Effector memory CD4-positive, alpha-beta T cell (primary cell): ENCODE measurements around the gene ZBTB7C.

ENCODE experiments used
- DNase-seq, 3 donors: peaks; one replicate each; pipeline ENCODE4 v3.0.0-alpha.2; 2020
- H3K27ac ChIP-seq: 2 replicates; pipeline ENCODE4 v1.7.0; 2013; ENCODE audit warnings: mild to moderate bottlenecking, low read length, moderate library complexity; ENCODE audit not compliant: insufficient read depth, poor library complexity, severe bottlenecking
- H3K27me3 ChIP-seq: replicated peaks from 2 replicates; pipeline ENCODE4 v1.7.0; 2013; ENCODE audit warnings: mild to moderate bottlenecking, low read length; ENCODE audit not compliant: insufficient read depth, control insufficient read depth, poor library complexity, severe bottlenecking
- H3K36me3 ChIP-seq: 2 replicates; pipeline ENCODE4 v1.7.0; 2013; ENCODE audit warnings: mild to moderate bottlenecking, low read length, moderate library complexity; ENCODE audit not compliant: control insufficient read depth, insufficient read depth
- H3K4me1 ChIP-seq: 2 replicates; pipeline ENCODE4 v1.7.0; 2013; ENCODE audit warnings: low read length, mild to moderate bottlenecking; ENCODE audit not compliant: control insufficient read depth, insufficient read depth, poor library complexity, severe bottlenecking
- H3K4me3 ChIP-seq: 2 replicates; pipeline ENCODE4 v1.7.0; 2013; ENCODE audit warnings: low read length, low read depth, mild to moderate bottlenecking; ENCODE audit not compliant: insufficient read depth, poor library complexity, severe bottlenecking
- H3K9me3 ChIP-seq: 2 replicates; pipeline ENCODE4 v1.7.0; 2013; ENCODE audit warnings: mild to moderate bottlenecking, low read length, moderate library complexity; ENCODE audit not compliant: control insufficient read depth

ZBTB7C gene

DNA sequence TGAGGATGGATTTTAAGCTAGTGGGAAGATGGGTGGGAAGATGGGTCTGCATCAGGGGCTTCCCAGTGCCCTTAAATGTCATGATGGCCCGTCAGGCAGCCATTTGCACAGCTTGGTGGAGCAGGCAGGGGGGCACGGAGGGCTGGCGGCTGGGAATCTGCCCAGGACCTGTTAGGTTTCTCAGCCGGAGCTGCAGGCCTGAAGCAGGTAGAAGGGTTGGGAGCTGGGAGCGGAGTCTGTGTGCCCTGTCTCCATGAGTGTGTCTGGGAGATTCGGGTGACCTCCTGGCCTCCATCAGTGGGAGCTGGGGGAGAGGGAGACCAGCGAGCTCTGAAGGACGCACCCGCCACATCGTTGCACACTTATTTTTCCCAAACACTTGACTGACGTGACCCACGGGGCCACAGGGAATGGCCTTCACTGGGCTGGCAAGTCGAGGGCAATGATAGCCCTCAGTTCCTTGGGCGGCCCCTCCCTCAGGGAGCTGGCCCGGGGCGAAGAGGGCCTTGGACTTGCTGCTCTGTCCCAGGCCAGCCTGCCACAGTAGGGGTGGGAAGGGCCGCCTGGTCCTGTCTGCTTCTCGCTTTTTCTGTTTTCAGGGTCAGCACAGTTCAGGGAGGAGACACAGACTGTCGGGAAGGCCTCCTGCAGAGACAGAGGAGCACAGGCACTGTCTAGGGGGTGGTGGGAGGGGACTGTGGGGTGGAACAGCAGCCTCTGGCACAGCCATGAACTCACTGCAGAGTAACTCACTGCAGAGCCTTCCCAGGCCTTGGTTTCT is 236.8 kb downstream of the ZBTB7C start:
- Histone ChIP-seq H3K27ac (no peak overlapping the region), H3K4me3 (no peak overlapping the region), H3K27me3 (no peaks in the 10 kb centered on the region), H3K36me3 (no peaks in the 10 kb centered on the region), H3K9me3 (no peaks in the 10 kb centered on the region), H3K4me1 (no peaks in the 10 kb centered on the region)
- DNase-seq, result no peak

DNA sequence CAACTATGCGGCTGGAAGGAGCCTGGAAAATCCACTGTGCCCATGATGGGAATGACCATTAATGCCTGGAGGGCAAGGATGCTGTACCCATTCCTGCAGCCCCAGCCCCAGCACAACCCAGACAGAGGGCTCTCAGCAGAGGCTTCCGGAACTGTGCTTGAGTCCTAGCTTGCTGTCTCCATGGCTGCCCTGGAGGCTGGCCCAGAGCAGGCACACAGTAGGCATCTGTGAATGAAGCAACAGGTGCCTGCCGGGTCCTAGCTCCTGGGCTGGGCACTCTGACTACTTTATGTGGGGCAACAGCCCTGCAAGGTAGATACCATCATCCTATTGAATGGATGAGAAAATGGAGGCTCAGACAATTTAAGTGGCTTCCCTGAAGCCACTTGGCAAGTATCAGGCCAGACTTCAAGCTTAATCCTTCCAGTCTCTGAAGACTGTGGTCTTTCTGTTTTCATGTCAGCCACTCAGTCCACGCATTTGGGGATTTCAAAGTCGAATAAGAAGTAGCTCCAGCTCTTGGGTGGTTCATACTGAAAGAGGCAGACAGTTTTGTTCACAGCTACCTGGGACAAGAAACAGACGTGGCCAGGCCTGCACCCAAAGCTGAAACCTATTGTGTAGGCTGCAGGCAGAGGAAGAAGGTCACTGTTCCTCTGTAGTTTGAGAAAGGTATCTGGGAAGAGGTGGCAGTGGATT is 237.5 kb downstream of the ZBTB7C start:
- H3K36me3 ChIP-seq, result no peaks in the 10 kb centered on the region
- H3K9me3 ChIP-seq, result no peaks in the 10 kb centered on the region
- no peaks in the 10 kb centered on the region for H3K27me3 ChIP-seq
- H3K27ac ChIP-seq, result no peak overlapping the region
- DNase-seq, result no peak
- peaks cover 6% of the 10 kb centered on the region for H3K4me1 ChIP-seq
- no peak overlapping the region for H3K4me3 ChIP-seq

DNA sequence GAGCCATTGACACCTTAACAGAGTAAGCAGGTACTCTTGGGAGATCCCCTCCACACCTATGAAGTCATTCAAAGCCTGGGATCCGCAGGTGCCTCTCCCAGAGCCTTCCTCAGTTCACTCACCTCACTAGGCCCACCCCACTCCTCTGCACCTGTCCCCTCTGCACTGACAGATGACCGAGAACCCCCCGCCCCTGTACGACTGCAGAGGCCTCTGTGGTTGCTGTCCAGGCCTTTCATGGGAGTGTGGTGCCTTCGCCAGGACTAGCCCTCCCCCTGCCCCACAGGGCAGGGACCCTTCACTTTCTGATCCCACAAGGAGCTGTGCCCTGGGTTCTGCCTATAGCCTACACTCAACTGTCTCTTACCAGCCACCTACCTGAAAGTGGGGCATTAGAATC is 238.5 kb downstream of the ZBTB7C start:
- no peak for DNase-seq

DNA sequence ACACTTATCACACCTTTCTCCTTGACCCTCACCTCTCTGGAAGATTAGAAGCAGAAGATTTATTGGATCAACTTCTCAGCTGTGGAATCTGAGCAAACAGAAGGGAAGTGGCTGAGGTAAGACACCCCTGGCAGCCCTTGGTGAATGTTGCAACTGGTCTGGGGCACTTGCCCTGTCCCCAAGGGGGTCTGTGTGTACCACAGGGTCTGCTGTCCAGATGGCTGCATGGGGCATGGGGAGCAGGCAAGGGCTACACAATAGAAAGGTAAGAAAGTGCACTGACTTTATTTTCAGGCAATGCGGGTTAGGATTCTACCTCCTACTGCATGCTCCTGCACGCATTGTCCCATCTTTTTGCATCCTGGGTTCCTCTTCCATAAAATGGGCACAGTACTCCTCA is 240.3 kb downstream of the ZBTB7C start:
- Histone ChIP-seq H3K4me3 (no peak overlapping the region), H3K27ac (no peak overlapping the region)
- no peak for DNase-seq

More for the DNA sequence above, 238.5 kb downstream of the ZBTB7C start:
- Histone ChIP-seq H3K9me3 (no peaks in the 10 kb centered on the region), H3K27ac (no peak overlapping the region), H3K27me3 (no peaks in the 10 kb centered on the region), H3K4me3 (no peak overlapping the region), H3K36me3 (no peaks in the 10 kb centered on the region), H3K4me1 (peaks cover 6% of the 10 kb centered on the region)

DNA sequence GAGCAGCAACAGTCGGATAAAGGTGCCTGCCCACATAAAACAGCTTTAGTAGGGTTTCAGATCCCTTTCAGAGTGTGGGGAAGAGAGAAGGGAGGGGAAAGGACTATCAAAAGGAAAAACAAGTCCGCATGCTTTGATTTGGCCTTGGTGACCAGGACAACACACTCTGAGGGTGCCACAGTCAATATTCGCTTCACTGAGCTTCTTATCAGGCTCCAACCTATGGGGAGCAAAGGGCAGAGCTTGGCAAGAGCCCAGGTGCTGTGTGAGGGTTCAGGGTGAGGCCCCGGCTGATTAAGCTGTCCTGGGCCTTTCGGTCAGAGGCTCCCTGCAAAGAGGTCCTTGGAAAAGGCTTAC is 241.3 kb downstream of the ZBTB7C start:
- DNase-seq, result no peak
- no peak overlapping the region for H3K27ac ChIP-seq
- H3K4me1 ChIP-seq, result peaks cover 6% of the 10 kb centered on the region
- H3K27me3 ChIP-seq, result no peaks in the 10 kb centered on the region
- H3K4me3 ChIP-seq, result no peak overlapping the region
- no peaks in the 10 kb centered on the region for H3K36me3 ChIP-seq
- H3K9me3 ChIP-seq, result no peaks in the 10 kb centered on the region

More for the DNA sequence above, 240.3 kb downstream of the ZBTB7C start:
- Histone ChIP-seq H3K27me3 (no peaks in the 10 kb centered on the region), H3K36me3 (no peaks in the 10 kb centered on the region), H3K4me1 (peaks cover 6% of the 10 kb centered on the region), H3K9me3 (no peaks in the 10 kb centered on the region)

- H3K4me3 ChIP-seq, result no peak overlapping the region
- no peaks in the 10 kb centered on the region for H3K36me3 ChIP-seq
- H3K27me3 ChIP-seq, result no peaks in the 10 kb centered on the region
- no peak overlapping the region for H3K27ac ChIP-seq
- no peaks in the 10 kb centered on the region for H3K9me3 ChIP-seq
- no peak for DNase-seq
- H3K4me1 ChIP-seq, result peaks cover 7% of the 10 kb centered on the region
These were observed 242.8 kb downstream of the ZBTB7C start for GRCh38 chr18:48166336-48166875.

DNA sequence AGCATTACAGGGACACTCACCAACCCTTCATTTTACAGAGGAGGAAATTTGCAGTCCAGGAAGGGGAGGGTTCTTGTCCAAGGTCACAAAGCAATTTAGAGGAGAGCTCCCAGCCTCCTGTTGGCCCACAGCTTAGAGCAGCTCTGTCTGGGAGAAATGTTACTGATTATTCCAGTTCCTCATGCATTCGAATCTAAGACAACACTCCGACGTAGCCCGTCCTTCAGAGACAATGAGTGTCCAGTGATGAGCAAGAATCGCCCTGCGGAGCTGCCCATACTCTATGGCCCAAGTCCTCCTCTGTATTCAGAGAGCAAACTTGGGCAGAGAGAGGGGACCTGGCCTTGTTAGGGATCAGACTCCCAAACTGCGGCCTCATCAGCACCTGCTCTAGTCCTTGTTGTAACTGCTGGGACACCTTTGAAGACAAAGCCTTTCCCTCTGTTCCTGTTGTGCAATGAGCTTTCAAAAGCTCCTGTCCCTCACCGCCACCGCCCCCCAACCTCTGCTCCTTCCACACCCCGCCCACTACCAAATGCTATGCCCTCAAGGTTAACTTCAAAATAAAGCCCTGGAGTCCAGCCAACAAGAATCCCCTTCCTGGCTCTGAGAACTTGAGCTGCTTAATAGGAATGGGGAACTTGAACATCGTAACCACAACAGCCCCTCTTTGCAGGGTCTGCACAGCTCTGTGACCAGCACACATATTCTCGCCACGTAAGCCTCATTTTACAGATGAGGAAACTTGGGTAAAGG is 243.9 kb downstream of the ZBTB7C start:
- Histone ChIP-seq H3K4me3 (no peak overlapping the region), H3K4me1 (peaks cover 13% of the 10 kb centered on the region), H3K27ac (no peak overlapping the region), H3K36me3 (no peaks in the 10 kb centered on the region), H3K27me3 (peaks cover 3% of the 10 kb centered on the region), H3K9me3 (no peaks in the 10 kb centered on the region)
- DNase-seq, result no peak

DNA sequence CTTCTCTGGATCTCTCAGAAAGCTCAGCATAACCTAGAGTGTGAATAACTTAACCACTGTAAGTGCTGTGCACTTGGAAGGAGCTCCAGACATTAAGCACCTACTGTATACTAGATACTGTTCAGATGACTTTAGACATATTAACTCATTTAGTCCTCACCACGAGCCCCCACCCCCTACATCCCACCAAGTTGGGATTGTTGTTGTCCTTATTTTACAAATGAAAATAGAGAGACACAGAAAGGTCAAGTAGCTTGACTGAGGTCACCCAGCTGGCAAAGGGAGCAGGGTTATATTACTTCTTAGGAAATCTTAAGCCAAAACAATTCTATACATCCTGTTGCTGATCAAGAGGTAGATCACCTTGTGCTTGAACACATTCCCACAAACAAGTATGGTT is 244.5 kb downstream of the ZBTB7C start:
- H3K4me3 ChIP-seq, result no peak overlapping the region
- H3K27me3 ChIP-seq, result peaks cover 3% of the 10 kb centered on the region
- H3K27ac ChIP-seq, result no peak overlapping the region
- H3K4me1 ChIP-seq, result peaks cover 13% of the 10 kb centered on the region
- H3K36me3 ChIP-seq, result no peaks in the 10 kb centered on the region
- no peak for DNase-seq
- no peaks in the 10 kb centered on the region for H3K9me3 ChIP-seq

GRCh38 chr18:48164116-48164515 is 245.1 kb downstream of the ZBTB7C start:
- Histone ChIP-seq H3K9me3 (no peaks in the 10 kb centered on the region), H3K4me1 (peaks cover 13% of the 10 kb centered on the region), H3K27ac (no peak overlapping the region), H3K4me3 (no peak overlapping the region), H3K36me3 (no peaks in the 10 kb centered on the region), H3K27me3 (peaks cover 3% of the 10 kb centered on the region)
- no peak for DNase-seq
